IPS-15b (cell line): ENCODE measurements around the gene SLC25A20.
A peak's percentile ranks its signal among the peaks of the same experiment; 100 is the strongest.

Experiments used
- H3K27me3 ChIP-seq: one replicate; pipeline ENCODE4 v1.6.1; 2013; ENCODE audit warnings: low read length; ENCODE audit not compliant: control insufficient read depth, insufficient read depth
- H3K36me3 ChIP-seq: one replicate; pipeline ENCODE4 v1.6.1; 2013; ENCODE audit warnings: low read length; ENCODE audit not compliant: control insufficient read depth, insufficient read depth
- H3K4me1 ChIP-seq: one replicate; pipeline ENCODE4 v1.6.1; 2013; ENCODE audit warnings: mild to moderate bottlenecking, low read length; ENCODE audit not compliant: control insufficient read depth, insufficient read depth
- H3K4me3 ChIP-seq: one replicate; pipeline ENCODE4 v1.5.1; 2013; ENCODE audit warnings: low read depth, low read length
- H3K9ac ChIP-seq: one replicate; pipeline ENCODE4 v1.6.1; 2013; ENCODE audit warnings: low read depth, mild to moderate bottlenecking, low read length
- H3K9me3 ChIP-seq: one replicate; pipeline ENCODE4 v1.6.1; 2013; ENCODE audit warnings: mild to moderate bottlenecking, low read length; ENCODE audit not compliant: control insufficient read depth, insufficient read depth

SLC25A20 gene, protein sequence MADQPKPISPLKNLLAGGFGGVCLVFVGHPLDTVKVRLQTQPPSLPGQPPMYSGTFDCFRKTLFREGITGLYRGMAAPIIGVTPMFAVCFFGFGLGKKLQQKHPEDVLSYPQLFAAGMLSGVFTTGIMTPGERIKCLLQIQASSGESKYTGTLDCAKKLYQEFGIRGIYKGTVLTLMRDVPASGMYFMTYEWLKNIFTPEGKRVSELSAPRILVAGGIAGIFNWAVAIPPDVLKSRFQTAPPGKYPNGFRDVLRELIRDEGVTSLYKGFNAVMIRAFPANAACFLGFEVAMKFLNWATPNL

DNA sequence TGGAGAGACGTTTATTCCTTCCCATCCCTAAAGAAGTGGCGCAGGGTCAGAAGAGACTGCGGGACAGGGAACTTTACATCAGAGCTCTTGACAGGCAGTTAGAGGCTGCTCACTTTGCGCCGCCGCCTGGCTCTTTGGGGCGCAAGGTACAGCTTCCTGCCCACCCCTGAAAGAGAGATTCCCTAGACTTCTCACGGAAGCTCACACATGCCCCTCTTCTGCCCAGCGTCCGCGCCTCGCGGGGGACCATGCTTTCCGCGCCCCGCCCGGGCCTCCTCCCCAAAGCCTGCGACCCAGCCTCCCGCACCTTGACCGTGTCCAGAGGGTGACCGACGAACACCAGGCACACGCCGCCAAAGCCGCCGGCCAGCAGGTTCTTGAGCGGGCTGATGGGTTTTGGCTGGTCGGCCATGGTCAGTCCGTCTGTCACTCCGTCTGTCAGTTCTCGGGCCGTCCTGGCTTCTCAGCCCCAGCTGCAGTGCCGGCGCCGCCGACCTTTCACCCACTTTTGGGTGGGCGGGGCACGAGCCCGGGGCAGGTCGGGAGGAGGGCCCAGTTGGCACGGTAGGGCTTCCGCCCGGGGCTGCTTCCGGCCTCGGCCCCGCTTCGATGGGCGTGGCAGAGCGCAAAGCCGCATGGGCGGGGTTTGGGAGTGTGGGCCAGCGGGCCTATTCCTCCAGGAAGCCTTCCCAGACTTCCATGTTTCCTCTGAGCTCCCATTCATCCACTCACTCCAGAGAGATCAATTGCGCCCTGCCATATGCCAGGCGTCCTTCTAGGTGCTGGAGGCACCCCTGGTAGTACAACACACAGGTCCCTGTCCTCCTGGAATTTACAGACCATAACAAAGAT, at the start of gene SLC25A20:
SLC25A20 (minus strand) TSS at position 500 of the 852 bp plus-strand sequence; CDS start at position 412, 88 bp downstream.
- no peaks in the 10 kb centered on the region for H3K9me3 ChIP-seq

DNA sequence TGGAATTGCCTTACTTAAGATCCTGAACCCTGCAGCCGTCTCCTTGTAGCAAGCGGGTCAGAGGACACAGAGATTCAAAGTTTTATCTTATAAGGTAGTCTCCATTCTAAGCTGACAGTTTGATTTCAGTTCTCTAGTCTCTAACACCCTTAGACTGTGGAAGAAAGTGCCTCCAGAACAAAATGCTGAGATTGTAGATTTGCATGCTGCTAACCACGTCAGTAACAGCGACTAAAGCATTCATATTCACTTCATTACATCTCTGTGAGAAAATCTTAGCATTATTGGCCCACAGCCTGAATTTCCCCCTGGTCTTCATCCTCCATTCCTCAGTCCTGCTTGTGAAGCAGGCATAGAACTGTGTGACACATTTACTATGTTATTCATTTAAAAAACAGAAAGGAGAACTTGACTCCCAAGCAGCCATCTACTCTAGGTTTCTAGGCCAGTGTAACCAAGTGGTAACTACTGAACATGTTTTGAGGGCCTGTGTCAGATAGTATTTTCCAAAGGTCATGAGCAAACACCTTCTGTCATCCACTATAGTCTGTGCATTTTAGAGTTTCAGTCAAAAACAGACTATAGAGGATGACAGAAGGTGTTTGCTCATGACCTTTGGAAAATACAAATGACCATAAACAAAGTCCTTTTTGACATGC, 47.3 kb upstream of the SLC25A20 start:
- no peak overlapping the region for H3K9ac ChIP-seq
- H3K4me3 ChIP-seq = no peak overlapping the region
- H3K36me3 ChIP-seq = no peaks in the 10 kb centered on the region
- H3K4me1 ChIP-seq = peaks cover 5% of the 10 kb centered on the region
- H3K27me3 ChIP-seq = no peaks in the 10 kb centered on the region
- H3K9me3 ChIP-seq = no peaks in the 10 kb centered on the region

More for the DNA sequence above, at the start of gene SLC25A20:
- Histone ChIP-seq H3K4me1 (peaks cover 5% of the 10 kb centered on the region), H3K4me3 (peak within 1 kb of the TSS; percentile 89), H3K27me3 (no peaks in the 10 kb centered on the region), H3K36me3 (no peaks in the 10 kb centered on the region), H3K9ac (peak within 1 kb of the TSS; percentile 24)

DNA sequence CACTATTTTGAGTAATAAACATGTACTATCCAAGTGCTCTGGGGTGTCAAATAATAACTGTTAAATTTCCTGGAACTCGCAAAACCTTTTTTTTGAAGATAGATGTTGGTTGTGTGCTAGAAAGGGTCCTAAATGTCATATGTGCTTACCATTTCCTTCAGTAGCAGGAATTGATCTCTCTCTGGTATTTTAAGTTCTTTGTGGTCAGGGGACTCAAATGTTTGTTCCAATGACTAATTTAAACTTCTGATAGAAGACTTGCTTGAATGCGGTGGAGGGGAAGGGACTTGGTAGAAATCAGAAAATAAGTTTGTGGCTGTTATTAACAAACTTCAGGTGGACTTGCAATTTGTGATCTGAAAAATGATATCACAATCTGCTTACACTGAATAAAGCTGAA, 46.8 kb upstream of the SLC25A20 start:
- Histone ChIP-seq H3K27me3 (no peaks in the 10 kb centered on the region), H3K9me3 (no peaks in the 10 kb centered on the region), H3K4me1 (peaks cover 5% of the 10 kb centered on the region), H3K9ac (no peak overlapping the region), H3K4me3 (no peak overlapping the region), H3K36me3 (no peaks in the 10 kb centered on the region)

DNA sequence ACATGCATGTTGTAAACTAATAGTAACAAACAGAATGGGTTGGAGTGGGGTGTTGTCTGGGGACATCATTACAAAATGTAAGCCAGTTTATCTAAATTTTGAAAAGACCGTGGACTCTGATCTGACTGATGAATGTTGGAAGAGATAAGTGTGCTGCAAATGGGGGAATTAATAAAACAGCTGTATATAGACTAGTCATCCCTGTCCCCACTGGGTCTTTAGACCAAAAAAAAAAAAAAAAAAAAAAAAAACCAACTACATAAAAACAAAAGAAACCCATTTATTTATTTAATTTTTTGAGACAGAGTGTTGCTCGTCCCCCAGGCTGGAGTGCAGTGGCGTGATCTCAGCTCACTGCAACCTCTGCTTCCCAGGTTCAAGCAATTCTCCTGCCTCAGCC, 40.0 kb upstream of the SLC25A20 start:
- Histone ChIP-seq H3K36me3 (peaks cover 4% of the 10 kb centered on the region), H3K4me3 (no peak overlapping the region), H3K4me1 (no peaks in the 10 kb centered on the region), H3K9ac (no peak overlapping the region), H3K9me3 (no peaks in the 10 kb centered on the region), H3K27me3 (no peaks in the 10 kb centered on the region)

DNA sequence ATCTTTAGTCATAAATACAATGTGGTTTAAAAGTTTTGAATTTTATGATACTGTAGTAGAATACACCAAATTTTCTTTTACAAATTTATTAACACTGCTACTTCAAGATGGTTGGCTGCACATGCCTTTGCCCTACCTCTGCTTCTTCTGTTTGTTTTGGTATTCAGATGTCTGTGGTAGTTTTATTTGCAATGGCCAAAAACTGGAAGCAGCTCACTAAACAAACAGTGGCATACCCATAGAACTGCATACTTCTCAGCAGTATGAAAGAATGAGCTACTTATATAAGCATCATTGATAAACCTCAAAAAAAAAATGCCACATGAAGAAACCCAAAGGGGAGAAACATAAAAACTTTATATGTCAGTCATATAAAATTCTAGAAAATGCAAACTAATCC, 39.5 kb upstream of the SLC25A20 start:
- no peak overlapping the region for H3K4me3 ChIP-seq
- no peaks in the 10 kb centered on the region for H3K4me1 ChIP-seq
- H3K9ac ChIP-seq = no peak overlapping the region
- no peaks in the 10 kb centered on the region for H3K9me3 ChIP-seq
- peaks cover 6% of the 10 kb centered on the region for H3K36me3 ChIP-seq
- no peaks in the 10 kb centered on the region for H3K27me3 ChIP-seq

DNA sequence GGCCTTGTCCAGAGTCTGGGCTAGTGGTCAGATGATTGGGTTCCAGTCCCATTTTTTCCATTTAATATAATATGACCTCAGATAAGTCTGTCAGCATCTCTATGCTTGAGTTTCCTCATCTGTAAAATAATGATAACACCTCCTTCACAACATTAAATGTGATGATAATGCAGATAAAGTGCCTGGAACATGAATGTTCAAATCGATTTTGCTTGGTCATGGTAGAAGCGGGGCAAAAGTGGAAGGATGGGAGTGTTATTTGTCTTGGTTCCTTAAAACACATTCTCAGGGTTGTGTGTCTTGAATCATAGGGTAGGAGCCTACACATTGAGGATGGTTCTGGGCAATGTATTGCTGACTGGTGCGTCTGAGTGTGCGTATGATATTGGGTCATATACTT, 36.8 kb upstream of the SLC25A20 start:
- Histone ChIP-seq H3K27me3 (no peaks in the 10 kb centered on the region), H3K4me3 (no peak overlapping the region), H3K4me1 (no peaks in the 10 kb centered on the region), H3K36me3 (peaks cover 10% of the 10 kb centered on the region), H3K9ac (no peak overlapping the region), H3K9me3 (no peaks in the 10 kb centered on the region)

DNA sequence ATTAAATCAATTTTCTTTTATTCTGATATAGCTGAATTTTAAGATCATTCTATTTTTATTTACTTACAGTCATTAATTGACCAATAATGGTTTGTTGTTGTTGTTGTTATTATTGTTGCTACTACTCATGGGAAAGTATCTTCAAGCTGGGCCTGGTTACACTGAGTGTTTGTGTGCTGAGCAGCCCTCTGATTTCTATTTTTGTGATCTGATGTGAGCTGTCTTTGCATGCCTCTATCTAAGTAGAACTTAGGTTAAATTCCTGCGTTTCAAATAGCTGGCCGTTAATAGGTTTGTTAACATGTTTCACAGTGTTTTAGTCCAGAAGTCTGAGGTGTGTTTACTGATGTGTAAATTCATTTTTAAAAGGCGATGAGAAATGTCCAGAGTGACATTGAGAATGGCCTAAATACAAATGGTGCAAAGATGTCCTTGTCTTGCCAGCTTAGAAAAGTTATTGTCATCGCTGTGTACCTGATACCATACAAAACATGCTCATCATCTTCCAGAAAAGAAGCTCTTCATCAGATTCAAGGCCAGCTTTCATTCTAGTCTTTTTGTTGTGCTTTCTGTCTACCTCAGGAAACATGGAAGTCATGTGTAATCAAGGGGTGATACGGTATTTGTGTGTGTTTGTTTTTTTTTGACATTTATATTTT, 35.8 kb upstream of the SLC25A20 start:
- no peaks in the 10 kb centered on the region for H3K27me3 ChIP-seq
- no peaks in the 10 kb centered on the region for H3K9me3 ChIP-seq
- H3K4me3 ChIP-seq = no peak overlapping the region
- H3K9ac ChIP-seq = no peak overlapping the region
- peaks cover 10% of the 10 kb centered on the region for H3K36me3 ChIP-seq
- H3K4me1 ChIP-seq = no peaks in the 10 kb centered on the region

DNA sequence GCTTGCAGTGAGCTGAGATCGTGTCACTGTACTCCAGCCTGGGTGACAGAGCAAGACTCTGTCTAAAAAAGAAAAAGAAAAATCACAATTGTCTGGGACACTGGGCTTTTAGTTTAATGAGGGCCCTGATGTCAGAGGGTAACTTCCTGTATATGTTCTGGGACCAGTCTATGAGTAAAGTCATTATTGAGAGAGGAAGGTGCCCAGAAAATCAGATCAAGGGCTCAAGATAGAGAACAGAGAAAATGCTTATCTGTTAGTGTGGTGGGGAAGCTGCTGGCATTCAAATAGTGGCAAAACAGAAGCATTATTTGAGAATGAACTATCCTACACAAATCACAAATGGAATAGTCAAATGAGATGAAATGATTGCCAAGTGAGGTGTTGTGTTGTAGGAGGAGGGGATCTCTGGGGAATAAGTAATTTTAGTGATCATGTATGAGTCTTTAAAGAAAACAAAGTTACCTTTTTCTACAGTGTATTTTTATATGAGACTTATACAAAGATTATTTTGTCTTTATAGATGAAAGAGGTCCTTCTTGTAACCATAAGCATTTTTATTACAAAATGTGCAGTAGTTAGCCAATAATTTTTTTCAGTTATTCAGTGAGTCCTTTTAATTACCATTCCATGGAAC, 33.4 kb upstream of the SLC25A20 start:
- H3K4me1 ChIP-seq = no peaks in the 10 kb centered on the region
- no peaks in the 10 kb centered on the region for H3K9me3 ChIP-seq
- H3K36me3 ChIP-seq = peaks cover 20% of the 10 kb centered on the region
- no peak overlapping the region for H3K4me3 ChIP-seq
- H3K27me3 ChIP-seq = no peaks in the 10 kb centered on the region
- H3K9ac ChIP-seq = no peak overlapping the region

DNA sequence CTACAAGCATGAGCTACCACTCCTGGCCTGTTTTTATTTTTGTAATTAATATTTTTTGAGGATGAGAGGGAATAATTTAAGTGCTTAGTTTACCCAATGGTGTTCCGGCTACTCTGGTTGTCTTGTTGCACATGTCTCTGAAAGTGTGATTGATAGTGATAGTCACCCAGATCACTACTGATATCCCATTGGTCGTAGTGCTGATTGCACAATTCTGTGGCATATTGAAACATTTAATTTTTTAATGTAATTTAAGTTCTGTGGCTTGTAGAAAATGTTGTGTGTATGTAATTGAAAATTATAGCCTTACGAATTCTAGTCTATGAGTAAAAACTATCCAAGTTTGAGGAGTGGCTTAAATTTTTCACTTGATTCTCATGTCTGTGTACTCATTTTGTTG, 31.9 kb upstream of the SLC25A20 start:
- H3K4me1 ChIP-seq = no peaks in the 10 kb centered on the region
- H3K27me3 ChIP-seq = no peaks in the 10 kb centered on the region
- peaks cover 23% of the 10 kb centered on the region for H3K36me3 ChIP-seq
- no peak overlapping the region for H3K9ac ChIP-seq
- H3K9me3 ChIP-seq = no peaks in the 10 kb centered on the region
- H3K4me3 ChIP-seq = no peak overlapping the region

DNA sequence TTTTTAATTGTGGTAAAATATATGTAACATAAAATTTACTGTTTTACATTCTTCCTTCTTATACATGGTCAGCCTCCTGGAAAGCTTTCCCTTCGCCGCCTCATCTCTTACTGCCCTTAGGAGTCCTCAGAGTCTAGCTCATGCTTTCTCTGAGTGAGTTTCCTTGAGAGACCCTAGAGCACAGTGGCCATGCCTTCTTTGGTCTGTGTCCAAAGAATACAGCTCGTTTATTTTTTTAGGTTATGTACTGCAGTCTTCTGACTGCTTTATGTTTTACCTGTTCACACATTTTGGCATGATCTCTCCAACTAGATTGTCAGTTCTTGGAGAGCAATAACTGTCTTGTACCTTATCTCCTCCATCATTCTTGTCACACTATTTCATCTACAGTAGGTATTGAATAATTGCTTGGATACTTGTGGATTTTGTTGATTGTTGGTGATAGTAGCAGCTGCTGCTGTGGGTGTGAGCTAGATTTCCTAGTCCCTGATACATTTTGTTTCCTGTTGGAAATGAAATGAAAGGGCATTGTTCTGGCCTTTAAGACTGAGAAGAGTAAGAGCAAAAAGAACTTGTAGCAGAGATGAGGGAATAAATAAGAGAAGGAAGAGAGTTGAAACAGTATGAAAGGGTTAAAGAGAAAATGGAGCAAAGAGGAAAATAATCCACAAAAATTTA, 30.8 kb upstream of the SLC25A20 start:
- Histone ChIP-seq H3K27me3 (no peaks in the 10 kb centered on the region), H3K4me1 (no peaks in the 10 kb centered on the region), H3K36me3 (peaks cover 23% of the 10 kb centered on the region)

DNA sequence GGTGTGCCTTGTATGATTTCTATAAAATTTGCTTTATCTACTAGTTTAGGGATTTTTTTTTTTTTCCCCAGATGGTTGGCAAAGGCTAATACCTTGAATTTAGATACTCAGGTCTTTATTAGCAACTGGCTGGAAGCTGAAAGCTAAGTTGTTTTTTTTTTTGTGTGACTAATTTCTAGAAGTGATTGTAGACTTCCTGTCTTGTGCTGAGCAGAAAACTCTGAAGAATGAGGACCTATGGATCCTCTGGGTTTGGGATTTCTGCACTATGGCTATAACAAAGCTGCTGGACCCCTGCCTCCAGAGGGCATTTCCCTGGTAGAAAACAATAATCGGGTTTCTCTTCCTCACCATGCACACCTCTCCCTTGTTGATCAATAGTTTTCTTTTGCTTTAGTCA, 30.0 kb upstream of the SLC25A20 start:
- no peak overlapping the region for H3K4me3 ChIP-seq
- H3K27me3 ChIP-seq = no peaks in the 10 kb centered on the region
- peaks cover 28% of the 10 kb centered on the region for H3K36me3 ChIP-seq
- H3K9ac ChIP-seq = no peak overlapping the region
- no peaks in the 10 kb centered on the region for H3K4me1 ChIP-seq
- no peaks in the 10 kb centered on the region for H3K9me3 ChIP-seq

More for the DNA sequence above, 30.8 kb upstream of the SLC25A20 start:
- H3K9me3 ChIP-seq = no peaks in the 10 kb centered on the region
- no peak overlapping the region for H3K4me3 ChIP-seq
- no peak overlapping the region for H3K9ac ChIP-seq
